CD4-positive, alpha-beta T cell treated with Interleukin-15 for 4 hours (primary cell): ENCODE measurements around the gene CD55.
"Not testable (repeated sequence)": the region's sequence is repeated elsewhere in the genome, so short reads cannot be mapped to it uniquely, and the experiment has no call there.

Source experiments
- DNase-seq: peaks from one replicate; pipeline ENCODE4 v3.0.0-alpha.2; 2020; ENCODE audit warnings: low spot score

CD55 gene

DNA sequence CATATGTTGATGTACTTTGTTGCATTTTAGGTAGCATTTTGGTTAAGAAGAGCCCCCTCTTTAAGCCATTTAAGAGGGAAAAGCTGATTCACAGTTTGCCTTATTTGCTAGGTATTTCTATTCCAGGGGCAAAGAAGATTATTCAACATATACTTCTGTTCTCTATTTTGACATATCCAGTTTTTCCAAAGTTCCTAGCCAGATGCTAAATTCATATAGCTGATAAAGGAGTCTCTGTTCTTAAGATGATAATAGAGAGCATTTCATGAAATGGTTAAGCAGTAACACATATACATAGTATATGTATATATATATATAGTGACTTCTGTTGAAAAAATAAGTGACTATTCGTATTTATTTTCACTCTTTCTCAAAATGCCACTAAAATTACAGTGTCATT lies 15.5 kb upstream of the CD55 start:
- DNase-seq, result no peak

DNA sequence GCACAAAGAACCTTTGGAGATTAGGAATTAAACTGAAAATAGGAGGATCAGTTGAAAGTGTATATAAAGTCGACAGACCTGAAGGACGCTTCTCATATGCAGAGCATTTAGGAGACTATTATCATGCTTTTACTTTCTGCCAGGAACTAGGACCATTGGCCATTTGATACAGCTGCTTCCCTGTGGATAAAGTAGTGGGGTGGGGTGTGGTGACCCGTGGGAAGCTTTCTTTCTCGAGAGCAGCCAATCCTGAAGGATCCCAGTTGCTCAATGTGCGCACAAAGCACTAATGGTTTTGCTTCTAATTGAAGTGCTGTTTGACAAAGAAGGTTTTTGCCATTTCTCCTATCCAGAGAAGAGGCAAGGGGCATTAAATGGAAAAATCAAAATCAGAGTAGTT lies 14.9 kb upstream of the CD55 start:
- DNase-seq, result no peak

DNA sequence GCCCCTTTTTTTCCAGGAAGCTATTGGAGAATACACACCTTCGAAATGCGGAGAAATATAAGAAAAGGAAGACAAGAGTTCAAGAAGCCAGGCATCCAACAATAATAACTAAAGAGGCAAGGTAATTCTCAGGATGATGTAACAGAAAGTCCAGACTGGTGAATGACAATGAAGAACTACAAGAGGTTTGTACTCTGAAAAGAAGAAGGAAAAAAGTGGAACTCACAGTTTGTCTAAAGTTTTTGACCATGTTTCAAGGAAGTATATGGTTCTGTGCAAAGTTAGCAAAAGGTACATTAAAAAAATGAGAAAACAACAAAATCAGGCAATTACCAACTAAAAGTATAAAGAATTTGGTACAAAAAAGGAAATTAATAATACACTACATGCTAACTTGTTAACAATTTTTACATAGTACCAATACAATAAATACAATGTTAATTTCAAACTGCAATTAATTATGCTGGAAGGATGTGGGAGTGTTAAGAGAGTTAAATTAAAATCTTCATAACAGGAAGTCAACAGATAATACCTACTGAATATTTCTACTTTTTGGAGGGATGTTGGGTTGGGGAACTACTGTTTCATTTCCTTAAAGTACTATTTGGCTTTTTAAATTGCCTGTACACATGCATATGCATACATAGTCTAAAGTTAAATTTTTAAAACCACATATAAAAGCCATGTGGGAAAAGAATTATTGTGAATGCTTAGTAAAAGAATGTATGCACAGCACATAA lies 12.9 kb upstream of the CD55 start:
- DNase-seq, result no peak

DNA sequence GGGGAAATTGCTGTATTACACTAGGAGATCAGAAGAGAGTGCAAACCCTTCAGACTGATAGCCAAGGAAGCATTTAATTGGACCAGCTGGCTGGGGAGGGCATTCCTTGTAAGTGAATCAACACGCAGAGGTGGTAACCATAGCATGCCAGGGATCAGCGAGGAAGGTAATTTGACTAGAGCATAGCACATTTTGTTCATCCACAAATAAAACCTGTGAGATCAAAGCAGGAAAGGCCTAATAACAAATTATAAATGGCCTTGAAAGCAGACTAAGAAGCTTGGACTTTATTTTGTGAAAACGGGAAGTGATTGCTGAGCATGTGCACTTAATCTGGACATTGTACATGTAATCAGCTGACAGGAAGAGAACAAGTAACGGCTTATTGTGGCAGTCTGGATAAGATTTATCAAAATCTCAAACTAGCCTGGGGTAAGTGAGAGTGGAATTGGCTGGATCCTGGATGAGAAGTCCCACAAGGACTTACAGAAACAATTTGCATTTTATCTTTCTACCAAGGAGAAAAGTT lies 11.7 kb upstream of the CD55 start:
- no peak for DNase-seq

DNA sequence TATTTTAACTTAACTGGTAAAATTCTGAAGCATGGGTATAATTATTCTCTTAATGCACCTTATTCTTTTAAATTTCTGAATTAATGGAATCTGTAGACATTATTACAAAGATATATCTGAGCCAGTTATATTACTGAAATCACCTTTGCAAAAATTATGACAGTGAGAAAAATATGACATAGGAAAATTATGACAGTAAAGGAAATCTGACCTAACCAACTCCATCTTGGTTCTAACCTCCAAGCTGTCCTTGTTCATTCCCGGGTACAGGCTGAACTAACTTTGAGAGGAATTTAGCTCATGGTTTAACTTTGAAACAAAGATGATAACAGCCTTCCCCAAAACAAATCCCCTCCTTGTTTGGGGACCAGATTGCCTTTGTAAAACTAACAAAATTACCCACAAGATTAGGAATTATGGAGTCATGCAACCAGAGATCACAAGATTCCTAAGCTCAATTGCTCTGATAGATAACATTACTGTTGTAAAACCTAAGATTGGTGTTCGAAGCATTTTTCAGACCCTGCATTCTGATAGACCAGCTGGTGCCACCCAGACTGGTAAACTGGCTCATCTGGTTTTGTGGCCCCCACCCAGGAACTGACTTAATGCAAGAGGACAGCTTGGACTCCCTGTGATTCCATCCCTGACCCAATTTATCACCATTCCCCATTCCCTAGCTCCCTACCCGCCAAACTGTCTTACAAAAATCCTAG lies 9.4 kb upstream of the CD55 start:
- no peak for DNase-seq

DNA sequence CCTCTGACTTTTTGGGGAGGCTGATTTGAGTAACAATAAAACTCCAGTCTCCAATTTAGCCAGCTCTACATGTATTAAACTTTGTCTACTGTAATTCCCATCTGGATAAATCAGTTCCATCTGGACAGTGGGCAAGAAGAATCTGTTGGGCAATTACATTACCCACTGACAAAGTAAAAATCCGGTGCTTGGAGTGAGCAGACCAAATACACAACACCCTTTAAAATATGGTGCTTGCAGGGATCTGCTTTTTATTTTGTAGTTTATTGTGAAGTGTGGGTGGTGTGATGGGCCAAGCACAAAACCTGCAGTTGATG lies 8.9 kb upstream of the CD55 start:
- DNase-seq, result no peak

DNA sequence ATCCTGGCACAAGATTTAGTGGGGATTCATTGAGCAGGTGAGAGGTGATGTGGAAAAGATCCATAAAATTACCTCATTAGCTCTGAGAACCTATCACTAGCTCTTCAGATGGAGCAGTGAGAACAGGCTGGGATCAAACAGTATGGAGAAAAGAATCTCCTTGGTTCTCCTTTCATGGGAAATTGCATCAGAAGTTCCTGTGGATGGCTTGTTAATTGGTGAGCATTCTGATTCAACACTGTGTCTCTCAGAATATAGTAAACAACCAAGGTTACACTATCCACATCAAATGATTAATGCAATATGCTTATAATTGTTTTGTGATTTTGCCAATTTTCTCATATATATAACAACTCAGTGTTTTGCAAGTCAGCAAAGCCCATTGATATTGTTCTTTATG lies 8.3 kb upstream of the CD55 start:
- no peak for DNase-seq

DNA sequence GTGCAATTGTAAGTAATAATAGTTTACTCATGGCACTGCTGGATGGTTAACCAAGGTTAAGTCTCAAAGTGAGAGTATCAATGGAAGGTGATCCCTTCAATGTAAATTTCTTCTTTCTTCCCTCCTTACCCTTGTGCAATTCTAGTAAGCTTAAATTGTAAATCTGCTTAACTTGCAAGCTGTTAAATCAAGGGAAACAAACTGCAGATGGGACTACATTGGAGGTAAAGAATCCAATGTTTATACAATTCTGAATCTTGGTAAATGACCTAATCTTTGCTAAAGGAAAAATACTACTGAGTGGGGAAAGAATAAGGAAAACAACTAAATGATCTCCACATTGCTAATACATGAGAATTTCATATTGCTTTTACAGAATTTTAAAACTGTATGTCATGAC lies 6.7 kb upstream of the CD55 start:
- no peak for DNase-seq

DNA sequence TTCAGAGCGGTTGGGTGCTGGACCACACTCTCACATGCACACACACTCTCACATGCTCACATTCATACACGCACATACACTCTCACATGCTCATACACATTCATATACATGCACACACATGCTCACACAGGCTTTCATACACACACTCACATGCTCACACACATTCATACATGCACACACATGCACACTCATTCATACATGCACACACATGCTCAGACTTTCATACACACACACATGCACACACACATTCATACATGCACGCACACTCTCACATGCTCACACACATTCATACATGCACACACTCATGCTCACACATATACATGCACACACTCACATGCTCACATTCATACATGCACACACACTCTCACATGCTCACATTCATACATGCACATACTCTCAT lies 6.0 kb upstream of the CD55 start:
- DNase-seq, result no peak

DNA sequence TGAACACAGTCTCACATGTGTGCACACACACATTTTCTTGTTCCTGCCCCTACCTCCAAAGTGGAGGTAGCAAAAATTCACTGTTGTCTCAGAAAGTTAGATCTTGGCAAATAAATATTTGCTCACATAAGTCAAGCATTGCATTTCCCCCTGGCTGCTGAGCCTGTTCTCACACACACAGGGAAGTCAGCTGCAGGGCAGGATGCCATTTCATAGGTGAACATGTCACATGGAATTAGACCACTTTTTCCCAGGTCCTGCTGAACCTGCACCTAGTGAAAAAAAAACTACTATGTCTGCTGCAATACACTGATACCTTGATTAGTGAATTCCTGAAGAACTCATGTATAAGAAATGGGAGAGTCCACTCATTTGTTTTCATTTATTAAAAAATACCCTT lies 5.3 kb upstream of the CD55 start:
- DNase-seq, result no peak

DNA sequence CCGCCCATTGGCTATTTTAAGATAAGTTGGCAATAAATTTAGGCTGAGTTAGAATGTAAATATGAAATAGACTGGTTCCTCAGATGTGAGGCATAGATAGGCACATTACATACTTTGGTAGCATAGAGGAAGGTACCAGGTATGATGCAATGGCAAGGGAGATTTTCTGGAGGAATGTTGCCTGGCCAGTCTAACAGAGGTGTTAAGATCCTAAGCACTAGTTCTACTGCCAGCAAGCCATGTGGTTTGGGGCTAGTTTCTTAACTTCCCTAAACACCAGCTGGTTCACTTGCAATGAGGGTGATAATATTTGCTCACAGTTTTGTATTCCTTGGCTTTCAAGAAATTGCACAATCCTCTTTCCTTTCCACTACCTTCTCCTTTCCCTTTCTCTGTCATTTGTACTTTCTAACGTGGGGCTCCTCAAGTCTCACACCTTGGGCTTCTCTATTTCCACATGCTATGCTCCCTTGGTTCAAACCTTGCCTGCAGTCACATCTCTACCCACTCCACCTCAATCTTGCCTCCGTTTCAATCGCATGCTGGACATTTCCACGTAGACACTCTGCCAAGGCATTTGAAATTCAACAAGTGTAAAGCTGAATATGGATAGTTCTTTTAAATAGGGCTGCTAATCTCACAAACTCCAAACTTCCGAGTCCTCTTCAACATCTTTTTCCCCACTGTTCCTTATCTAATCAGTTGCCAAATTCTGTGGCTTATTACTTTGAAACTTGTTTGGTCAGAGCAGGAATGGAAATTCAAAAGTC lies 4.7 kb upstream of the CD55 start:
- DNase-seq, result no peak

DNA sequence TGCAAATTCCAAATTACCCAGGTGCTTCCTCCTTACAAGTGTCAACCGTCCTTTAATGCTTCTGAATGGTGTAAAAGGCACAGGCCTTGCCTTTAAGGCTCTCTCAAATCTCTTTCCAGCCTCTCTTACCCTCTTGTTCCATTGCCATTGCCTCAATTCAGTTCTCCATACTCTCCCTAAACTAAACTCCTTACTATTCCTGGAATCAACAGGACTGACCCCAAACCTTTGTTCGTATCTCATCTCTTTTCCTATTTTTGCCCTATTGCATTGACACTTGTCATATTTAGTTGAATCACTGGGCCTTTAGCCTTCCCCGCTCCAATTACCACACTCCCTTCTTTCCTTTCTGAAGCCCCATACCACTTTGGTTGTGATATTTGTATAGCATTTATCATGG lies 3.9 kb upstream of the CD55 start:
- no peak for DNase-seq

DNA sequence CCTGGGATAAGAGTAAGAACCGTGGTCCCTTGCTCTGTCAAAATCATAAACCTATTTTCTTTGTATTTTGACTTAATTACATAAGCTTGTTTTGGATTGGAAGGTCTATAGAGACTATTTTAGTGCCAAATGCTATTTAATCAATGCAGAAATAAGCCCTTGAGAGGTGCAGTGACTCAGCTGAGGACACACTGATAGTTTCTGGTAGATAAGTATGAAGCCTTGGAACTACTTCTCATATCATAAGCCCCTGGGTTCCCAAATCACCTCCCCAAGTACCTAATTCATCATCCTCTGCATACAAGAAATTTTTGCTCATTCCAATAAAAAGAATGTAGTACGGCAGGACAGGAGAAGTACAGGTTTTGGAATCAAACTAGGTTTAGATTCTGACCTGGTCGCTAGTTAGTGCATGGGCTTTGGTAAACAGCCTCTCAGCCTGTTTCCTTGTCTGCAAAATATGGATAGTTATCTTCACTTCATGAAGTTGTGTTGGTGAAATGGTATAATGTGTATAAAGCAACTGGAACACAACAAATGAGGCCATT lies 3.3 kb upstream of the CD55 start:
- DNase-seq, result no peak

DNA sequence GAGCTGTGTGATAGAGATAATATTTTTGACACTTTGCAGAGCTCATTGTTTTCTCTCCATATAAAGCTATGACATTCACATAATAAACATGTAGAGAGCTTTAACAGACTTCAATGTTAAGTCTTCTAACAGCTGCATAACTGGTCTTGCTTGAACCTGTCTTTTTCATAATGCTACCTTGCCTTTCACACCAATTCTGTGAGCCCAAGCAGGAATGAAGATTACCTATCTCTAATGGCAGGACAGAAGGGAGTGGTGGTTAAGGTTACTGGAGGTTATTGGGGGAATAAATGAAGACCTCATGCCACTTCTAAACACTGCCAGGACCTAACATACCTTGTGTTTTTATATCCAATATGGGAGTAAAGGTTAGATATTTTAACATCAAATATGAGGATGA lies 2.3 kb upstream of the CD55 start:
- DNase-seq, result no peak

DNA sequence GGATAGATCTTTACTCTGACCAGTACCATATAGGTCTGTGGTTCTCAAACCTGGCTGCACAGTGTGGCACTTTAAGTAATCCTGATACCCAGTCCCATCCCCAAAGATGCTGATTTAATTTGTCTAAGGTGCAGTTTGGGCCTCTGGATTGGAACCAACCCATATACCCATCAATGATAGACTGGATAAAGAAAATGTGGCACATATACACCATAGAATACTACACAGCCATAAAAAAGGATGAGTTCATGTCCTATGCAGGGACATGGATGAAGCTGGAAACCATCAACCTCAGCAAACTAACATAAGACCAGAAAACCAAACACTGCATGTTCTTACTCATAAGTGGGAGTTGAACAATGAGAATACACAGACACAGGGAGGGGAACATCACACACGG lies 1.4 kb upstream of the CD55 start:
- DNase-seq, result not testable (repeated sequence)

DNA sequence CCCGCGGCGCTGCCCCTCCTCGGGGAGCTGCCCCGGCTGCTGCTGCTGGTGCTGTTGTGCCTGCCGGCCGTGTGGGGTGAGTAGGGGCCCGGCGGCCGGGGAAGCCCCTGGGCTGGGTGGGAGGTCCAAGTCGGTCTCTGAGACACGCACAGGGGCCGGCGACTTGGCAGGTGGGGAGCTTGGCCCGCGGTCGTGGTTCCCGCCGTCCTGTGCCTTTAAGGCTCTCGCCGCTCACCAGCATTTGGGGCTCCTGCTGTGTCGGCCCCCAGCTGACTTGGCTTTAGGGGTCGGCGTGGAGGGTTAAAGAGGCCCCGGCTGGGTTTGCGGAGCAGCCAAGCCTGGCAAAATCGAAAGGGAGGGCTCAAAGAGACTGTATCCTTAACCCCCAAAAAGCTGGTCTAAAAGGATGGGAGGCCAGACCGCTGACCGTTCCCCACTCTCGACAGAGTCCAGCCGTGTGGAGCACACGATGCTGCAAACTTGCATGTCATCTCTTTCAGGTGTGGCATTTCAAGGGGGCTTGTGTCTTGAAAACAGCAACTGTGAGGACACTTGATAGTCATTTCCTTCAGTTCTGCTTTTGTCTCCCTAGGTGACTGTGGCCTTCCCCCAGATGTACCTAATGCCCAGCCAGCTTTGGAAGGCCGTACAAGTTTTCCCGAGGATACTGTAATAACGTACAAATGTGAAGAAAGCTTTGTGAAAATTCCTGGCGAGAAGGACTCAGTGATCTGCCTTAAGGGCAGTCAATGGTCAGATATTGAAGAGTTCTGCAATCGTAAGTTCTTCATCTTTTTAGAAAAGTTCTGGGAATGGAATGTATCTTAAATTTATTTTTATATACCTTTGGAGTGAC lies 540 bp downstream of the CD55 start:
- DNase-seq, result no peak

DNA sequence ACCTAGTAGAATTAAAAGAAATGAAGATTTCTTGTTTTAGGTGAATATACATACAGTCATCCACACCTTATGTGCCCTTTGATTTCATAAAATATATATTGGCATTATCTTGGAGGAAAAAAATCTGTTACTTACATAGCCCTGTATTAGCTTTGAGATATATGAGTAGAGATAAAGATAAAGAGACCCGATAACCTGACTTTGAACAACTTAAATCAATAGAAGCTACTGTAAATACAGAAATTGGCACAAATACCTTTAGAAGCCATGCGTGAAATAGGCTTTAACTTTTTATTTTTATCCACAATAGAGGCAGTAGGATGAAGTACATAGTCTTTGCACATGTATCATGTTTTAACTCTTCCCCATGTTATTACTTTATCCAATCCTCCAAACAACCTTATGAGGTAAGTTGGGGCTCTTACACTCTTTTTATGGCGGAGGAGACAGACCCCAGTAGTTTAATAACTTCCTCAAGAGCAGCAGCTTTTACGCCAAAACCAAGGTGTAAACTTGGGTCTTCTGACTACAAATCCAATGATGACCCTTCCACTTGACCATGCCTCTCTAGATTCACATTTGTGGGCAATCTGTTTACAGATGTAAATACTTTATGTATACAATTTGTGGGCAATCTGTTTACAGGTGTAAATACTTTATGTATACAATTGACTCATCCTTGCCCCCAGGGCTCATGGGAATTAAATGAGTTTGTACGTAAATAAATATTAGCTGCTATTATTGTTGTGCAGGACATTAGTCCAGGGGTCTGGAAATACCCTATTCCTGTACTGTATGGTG lies 2.1 kb downstream of the CD55 start:
- no peak for DNase-seq

DNA sequence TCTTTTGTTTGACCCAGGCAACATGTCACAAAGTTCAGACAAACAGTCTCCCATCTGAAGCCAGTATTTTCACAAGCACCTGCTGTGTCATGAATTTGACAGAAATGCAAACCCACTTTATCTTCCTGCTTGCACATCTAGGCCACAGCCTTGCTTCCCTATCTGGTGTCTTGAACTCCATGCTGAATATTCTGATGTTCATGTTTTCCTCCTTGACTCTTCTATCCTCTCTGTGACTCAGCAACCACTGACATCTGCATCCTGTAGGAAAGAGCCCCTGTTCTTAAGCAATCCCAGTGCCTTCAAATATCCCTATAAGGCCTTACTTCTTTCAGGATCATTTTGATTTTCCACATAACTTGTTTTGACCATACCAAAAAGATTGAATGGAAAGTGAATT lies 6.5 kb downstream of the CD55 start:
- DNase-seq, result no peak

DNA sequence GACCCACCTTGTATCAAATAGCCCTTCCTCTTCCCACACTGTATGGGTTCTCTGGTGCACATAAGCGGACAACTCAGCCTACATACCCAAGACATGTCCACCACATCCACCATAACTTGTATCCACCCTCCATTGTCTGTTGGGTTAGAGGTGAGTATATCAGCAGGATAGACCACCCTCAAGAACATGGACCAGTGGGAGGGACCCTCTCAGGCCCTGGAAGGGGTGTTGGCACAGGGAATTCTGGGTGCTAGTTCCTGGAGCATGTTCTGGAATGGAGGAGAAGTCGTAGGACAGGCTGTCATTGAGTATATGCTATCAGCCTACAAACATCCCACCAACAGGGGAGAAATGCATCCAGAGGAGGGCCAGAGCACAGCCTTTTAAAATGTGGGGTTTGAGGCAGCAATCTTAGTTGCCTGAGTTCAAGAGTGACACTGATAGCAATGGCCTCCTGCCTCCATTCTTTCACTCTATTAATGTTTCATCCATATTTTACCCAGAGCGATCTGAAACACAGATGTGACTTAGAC lies 7.5 kb downstream of the CD55 start:
- no peak for DNase-seq

DNA sequence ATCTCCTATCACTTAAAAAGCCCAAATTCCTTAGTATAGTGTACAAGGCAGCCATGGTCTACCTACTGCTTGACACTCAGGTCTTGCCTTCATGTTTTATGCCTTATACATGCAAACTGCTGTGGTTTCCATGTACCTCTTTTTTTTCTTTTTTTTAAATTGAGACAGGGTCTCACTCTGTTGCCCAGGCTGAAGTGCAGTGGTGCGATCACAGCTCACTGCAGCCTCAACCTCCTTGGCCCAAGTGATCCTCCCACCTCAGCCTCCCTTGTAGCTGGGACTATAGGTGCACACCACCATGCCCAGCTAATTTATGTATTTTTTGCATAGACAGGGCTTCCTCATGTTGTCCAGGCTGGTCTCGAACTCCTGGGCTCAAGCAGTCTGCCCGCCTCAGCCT lies 8.0 kb downstream of the CD55 start:
- DNase-seq, result no peak
